Omental fat pad (tissue), 4 donors: ENCODE data around the gene ACD. TPM values are rescaled to one million over a fixed set of nuclear protein-coding genes. Genes with fewer than 3 reads are reported as not detected.

Experiments used
- ATAC-seq: fragments of 150-250 bp; one replicate; pipeline ENCODE4 v1.9.1; 2016; ENCODE audit warnings: mild to moderate bottlenecking, moderate library complexity; ENCODE audit not compliant: low FRiP score
- DNase-seq: peaks from one replicate; pipeline ENCODE4 v3.0.0-alpha.2; 2019; ENCODE audit warnings: low spot score
- total RNA-seq, 4 donors: library from RNA; depleted of rRNA; stranded (reverse); fragments of >200 nt; gene quantifications; one replicate each; pipeline ENCODE4 v1.1.0, GENCODE V29; 2016
- TF ChIP-seq, protein P1 (sequence below), 3 donors: fragments of 450-650 bp; IDR thresholded peaks; one replicate each; pipeline ENCODE4 v1.5.1; 2016 to 2017; ENCODE audit warnings: antibody characterized with exemption in 3 of 3, mild to moderate bottlenecking in 3 of 3, moderate library complexity in 2 of 3

Gene ACD
- total RNA-seq, 4 donors from 2014 or later, result 9.5 to 21.3 (median 18.4) TPM

DNA sequence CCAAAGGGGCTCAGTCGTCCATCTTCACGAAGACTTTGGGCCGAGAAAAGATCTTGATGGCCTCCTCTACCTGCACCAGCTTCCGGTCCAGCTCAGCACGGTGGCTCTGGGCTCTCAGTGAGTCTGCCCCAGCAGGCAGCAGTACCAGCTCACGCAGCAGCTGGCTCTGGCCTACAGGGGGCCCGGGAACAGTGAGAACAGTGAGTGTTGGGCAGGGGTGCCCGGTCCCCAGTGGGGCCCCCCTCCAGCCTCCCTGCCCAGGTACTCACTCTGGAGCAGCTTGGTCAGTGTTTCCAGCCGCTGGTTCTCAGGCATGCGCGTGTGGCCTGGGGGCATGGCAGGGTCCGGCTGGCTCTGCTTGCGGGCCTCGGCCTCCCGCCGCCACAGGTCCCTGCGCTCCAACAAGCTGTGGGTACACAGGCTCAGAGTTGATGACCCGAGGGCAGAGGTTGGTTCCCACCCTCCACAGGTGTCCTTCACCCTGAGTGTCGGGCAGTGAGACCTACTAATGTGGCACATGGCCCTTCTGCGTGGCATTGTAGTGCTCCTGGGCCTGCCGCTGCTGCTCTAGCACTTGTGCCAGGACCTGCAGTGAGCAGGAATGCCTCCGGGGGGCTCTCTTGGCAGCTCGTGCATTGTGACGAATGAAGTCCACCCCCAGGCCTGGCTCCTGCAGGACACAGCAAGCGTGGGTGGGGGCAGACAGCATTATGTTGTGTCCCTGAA is 3.3 kb upstream of the ACD start:
- no peak for ATAC-seq
- DNase-seq, result no peak
- TF ChIP-seq, protein P1, sequence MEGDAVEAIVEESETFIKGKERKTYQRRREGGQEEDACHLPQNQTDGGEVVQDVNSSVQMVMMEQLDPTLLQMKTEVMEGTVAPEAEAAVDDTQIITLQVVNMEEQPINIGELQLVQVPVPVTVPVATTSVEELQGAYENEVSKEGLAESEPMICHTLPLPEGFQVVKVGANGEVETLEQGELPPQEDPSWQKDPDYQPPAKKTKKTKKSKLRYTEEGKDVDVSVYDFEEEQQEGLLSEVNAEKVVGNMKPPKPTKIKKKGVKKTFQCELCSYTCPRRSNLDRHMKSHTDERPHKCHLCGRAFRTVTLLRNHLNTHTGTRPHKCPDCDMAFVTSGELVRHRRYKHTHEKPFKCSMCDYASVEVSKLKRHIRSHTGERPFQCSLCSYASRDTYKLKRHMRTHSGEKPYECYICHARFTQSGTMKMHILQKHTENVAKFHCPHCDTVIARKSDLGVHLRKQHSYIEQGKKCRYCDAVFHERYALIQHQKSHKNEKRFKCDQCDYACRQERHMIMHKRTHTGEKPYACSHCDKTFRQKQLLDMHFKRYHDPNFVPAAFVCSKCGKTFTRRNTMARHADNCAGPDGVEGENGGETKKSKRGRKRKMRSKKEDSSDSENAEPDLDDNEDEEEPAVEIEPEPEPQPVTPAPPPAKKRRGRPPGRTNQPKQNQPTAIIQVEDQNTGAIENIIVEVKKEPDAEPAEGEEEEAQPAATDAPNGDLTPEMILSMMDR (IDR thresholded peaks at IDR 0.05), result no peak

DNA sequence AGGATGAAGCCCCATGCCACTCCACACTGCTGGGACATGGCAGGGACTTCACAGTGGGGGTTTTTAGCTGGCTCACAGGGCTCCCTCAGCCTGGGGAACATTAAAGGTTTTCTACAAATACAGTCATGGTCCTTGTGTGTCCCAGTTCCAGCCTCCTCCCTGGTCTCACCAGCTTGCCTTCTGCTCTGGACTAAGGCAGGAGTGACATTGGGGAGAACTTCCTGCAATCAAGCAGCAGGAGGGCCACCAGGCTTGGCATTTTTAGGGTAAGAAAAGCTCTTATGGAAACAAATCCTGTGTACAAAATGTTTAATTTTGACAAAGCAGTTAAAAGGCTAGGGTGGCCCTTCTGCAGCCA is 2.6 kb upstream of the ACD start:
- TF ChIP-seq, protein P1 (IDR thresholded peaks at IDR 0.05), result no peak
- ATAC-seq (no peak), DNase-seq (no peak)

DNA sequence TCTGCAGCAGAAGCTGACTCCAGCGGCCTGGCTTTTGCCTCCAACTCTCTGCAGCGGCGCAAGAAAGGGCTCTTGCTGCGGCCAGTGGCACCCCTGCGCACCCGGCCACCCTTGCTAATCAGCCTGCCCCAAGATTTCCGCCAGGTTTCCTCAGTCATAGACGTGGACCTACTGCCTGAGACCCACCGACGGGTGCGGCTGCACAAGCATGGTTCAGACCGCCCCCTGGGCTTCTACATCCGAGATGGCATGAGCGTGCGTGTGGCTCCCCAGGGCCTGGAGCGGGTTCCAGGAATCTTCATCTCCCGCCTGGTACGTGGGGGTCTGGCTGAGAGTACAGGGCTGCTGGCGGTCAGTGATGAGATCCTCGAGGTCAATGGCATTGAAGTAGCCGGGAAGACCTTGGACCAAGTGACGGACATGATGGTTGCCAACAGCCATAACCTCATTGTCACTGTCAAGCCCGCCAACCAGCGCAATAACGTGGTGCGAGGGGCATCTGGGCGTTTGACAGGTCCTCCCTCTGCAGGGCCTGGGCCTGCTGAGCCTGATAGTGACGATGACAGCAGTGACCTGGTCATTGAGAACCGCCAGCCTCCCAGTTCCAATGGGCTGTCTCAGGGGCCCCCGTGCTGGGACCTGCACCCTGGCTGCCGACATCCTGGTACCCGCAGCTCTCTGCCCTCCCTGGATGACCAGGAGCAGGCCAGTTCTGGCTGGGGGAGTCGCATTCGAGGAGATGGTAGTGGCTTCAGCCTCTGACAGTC is 2.0 kb upstream of the ACD start:
- ATAC-seq (no peak), DNase-seq (no peak)
- TF ChIP-seq, protein P1 (IDR thresholded peaks at IDR 0.05), result no peak

DNA sequence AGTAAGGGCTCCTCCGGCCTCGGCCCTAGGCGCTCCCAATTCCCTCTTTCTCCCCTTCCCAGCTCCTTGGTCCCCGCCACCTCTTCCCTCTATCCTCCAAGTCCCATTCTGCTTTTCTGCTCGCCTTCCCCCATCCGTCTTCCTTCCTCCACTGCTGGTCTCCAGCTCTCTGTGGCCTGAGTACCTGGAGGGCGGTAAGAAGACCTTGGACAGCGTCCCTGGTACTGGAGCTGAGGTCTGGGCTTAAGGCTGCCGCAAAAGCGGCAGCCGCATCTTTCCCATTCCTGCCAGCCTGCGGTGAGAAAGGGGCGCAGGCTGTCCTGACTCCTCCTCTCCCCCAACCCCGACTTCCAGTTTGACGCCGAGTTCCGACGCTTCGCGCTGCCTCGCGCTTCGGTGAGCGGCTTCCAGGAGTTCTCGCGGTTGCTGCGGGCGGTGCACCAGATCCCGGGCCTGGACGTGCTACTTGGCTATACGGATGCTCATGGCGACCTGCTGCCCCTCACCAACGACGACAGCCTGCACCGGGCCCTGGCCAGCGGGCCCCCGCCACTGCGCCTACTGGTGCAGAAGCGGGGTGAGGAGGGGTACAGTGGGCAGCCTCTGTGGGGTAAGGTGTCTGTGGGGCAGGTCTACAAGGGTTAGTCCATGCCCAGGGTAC is 1.2 kb upstream of the ACD start:
- DNase-seq (no peak), ATAC-seq (peak; percentile 11)

DNA sequence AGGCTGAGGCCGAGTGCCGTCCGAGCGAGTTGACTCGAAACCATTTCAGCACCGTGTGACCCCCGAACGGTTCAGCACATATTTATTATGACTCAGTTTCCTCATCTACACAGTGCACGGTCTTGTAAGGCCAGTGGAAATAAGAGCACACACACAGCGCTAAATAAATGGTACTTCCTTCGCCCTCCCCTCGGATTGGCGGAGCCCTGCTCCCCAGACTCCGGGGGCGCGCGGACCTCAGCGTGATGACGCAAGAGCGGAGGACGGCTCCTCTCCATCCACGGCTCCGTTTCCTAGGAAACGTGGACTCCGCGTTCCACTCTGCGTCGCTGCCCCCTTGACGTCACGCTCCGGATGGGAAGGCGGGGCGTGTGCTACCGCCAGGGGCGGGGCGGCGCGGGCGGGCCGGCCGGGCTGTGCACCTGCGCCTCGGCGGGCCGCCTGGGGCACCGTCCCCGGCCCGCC is 536 bp upstream of the ACD start, which contains the start of gene PARD6A:
Gene PARD6A, plus strand, starts transcription at position 397 of the 465 bp plus-strand sequence. CDS start 79 bp downstream, outside the sequence.
- TF ChIP-seq, protein P1 (IDR thresholded peaks at IDR 0.05), result no peak
- peak; percentile 84 for ATAC-seq
- peak; percentile 68 for DNase-seq

More for the DNA sequence above, 1.2 kb upstream of the ACD start:
- TF ChIP-seq, protein P1 (IDR thresholded peaks at IDR 0.05), result no peak

DNA sequence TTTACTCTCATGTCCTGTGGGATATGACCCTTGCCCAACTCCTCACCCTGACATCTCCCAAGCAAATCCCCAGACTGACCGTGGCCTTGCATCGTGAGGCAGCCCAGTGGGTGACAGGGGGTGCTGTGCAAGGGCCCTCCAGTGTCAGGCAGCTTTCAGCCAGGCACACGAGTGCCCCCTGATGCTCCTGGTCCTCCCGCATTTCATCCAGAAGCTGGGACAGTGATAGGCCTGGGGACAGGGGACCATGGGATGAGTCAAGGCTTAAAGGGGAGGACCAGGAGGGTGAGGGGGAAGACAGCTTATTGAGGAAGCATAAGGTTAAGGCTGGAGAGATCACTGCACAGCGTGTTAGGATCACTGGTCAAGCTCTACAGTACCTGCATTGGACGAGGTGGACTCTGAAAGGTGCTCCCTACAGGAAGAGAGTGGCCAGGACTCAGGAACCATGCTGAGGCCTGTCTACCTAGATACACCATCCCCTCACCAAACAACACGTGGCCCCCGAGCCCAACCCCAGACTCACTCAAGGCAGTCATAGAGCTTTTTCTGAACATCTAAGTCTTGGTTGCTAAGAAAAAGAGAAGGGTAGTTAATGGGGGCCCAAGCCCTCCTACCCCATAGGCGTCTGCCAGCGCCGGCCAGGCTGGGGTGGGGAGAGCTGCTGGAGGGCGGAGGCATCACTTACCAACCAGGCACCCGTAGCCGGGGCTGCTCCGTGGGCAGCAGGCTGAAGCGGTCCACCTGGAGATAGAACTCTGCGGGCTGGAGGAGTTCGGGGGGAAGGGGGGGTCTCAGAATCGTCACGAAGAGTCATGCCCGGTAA is 998 bp downstream of the ACD start:
- DNase-seq (no peak), ATAC-seq (no peak)
- TF ChIP-seq, protein P1 (IDR thresholded peaks at IDR 0.05), result no peak
